Measurements from ENCODE around the gene GATA5.

The GATA5 gene

DNA sequence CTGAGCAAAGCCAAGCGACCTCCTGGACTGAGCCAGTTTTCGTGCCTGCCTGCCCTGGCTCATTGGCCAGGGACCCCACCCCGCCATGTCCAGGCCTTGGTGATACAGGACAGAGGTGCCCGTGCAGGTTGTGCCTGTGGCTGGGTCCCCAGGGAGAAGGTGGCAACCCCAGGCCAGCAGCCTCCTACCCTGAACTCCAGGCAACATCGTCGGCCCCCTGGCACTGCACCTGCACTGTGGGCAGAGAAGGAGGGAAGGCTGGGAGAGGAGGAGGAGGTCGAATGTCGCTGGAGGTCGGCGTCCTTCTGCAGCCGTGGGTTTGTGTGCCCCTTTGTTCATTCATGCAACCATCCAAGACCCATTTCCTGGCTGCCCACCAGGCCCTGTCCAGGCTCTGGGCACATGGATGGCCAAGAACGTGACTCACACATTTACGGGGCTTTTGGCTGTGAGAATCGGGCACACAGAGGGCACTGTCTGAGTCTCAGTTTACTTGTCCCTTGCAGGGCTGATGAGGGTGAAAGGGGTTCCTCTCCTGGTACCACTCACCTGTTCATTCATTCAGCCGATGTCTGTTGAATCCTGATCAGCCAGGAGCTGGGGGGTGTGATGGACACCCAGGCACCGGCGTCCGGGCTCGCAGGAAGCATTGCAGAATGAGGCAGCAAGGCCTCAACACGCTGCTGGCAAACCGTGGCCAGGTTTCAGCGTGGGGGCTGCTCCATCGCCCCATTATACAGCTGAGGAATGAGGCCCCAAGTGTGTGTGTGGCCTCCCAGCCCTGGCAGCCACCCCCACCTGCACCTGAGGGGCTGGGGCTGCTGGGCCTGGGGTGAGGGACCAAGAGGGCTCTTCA is 46.1 kb downstream of the GATA5 start:
- H3K36me3 ChIP-seq (replicated peaks in 1 of 2; ENCODE audit: control insufficient read depth in 2 of 2, insufficient read depth in 2 of 2, low read length in 2 of 2): no peaks in the 10 kb centered on the region
- H3K18ac ChIP-seq (ENCODE audit: low read length): peak overlapping the region; percentile 84
- no peak overlapping the region for H2AFZ ChIP-seq (ENCODE audit: low read length)
- no peak overlapping the region for H3K4me2 ChIP-seq (ENCODE audit: insufficient read depth, low read length, poor library complexity, severe bottlenecking)
- H3K27ac ChIP-seq (replicated peaks; ENCODE audit: low read length): no peak overlapping the region
- peak overlapping the region; percentile 39 for H3K9ac ChIP-seq (ENCODE audit: low read depth, low read length, poor library complexity)
- peak overlapping the region; percentile 44 for H2BK15ac ChIP-seq (ENCODE audit: low read length)
- H3K23ac ChIP-seq (ENCODE audit: low read depth, low read length, poor library complexity): peak overlapping the region; percentile 43
- H4K91ac ChIP-seq (ENCODE audit: low read depth, low read length, poor library complexity): no peak overlapping the region
- H3K27me3 ChIP-seq (ENCODE audit: control insufficient read depth in 3 of 3, insufficient read depth in 3 of 3, low read depth in 1 of 3, low read length in 3 of 3): peaks cover 0 to 63% (median 3%) of the 10 kb centered on the region in 3 experiments
- H3K4me3 ChIP-seq (ENCODE audit: low read length in 2 of 2): no peak overlapping the region
- DNase-seq (ENCODE audit: low spot score): no peak
- H3K14ac ChIP-seq (ENCODE audit: low read length): peak overlapping the region; percentile 39
- H3K9me3 ChIP-seq (replicated peaks in 1 of 2; ENCODE audit: control insufficient read depth in 2 of 2, insufficient read depth in 1 of 2, low read depth in 1 of 2, low read length in 2 of 2): no peaks in the 10 kb centered on the region
- peaks cover 0 to 13% of the 10 kb centered on the region in 2 donors for H3K4me1 ChIP-seq (ENCODE audit: control insufficient read depth in 2 of 2, insufficient read depth in 1 of 2, low read depth in 1 of 2, low read length in 2 of 2)
- no peak overlapping the region for H4K8ac ChIP-seq (ENCODE audit: low read depth, low read length)
- no peak overlapping the region for H2BK120ac ChIP-seq (ENCODE audit: low read depth, low read length)
- no peaks in the 10 kb centered on the region for H3K79me1 ChIP-seq (ENCODE audit: low read depth, low read length)
- H3K4ac ChIP-seq (ENCODE audit: low read length): no peak overlapping the region
- peak overlapping the region; percentile 85 for H2AK5ac ChIP-seq (ENCODE audit: low read depth, low read length)
- no CpG with 5 or more reads among the region's 23 CpGs for WGBS, 2 donors (ENCODE audit: extremely low coverage in 2 of 2, insufficient read length in 2 of 2, insufficient replicate concordance in 1 of 2)
- no peak overlapping the region for H2BK5ac ChIP-seq (ENCODE audit: low read length)
- H2BK12ac ChIP-seq (ENCODE audit: low read length): no peak overlapping the region

DNA sequence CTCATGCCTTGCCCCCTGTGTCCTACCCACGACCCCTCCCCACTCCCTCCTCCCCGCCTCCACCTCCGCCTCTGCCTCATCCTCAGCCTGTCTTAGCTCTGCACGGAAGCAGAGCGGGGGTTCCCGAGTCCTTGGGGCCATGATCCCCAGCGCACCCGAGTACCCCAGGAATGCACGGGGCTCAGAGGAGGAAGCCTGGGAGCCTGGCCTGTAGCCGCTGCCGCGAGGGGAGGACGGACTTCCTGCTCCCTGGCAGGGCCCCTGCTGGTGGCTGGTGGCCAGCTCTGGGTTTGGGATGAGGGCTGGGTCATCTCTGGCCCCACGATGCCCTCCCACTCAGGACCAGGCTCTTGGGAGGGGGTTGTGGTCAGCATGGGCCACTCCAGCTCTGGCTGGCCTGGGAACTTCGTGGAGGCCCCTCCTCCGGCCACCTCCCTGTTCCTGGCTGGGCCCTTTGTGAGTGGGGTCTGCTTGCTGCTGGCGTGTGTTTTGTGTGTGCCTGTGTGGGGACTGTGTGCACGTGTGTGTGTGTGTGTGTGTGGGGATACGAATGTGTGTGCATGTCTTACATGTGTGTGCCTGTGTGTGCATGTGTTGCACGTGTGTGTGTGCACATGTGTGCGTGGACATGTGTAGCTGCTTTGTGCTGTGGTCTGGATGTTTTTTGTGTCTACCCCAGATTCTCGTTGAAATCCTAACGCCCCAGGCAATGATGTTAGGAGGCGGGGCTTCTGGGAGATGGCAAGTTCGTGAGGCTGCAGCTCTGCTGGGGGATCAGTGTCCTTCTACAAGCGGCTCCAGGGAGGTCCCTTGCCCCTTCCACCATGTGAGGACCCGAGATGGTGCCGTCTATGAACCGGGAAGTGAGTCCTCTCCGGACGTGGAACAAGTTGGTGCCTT is 47.1 kb downstream of the GATA5 start:
- H3K9ac ChIP-seq (ENCODE audit: low read depth, low read length, poor library complexity): peak overlapping the region; percentile 57
- DNase-seq (ENCODE audit: low spot score): no peak
- no peak overlapping the region for H4K91ac ChIP-seq (ENCODE audit: low read depth, low read length, poor library complexity)
- peaks cover 0 to 55% (median 2%) of the 10 kb centered on the region in 3 experiments for H3K27me3 ChIP-seq (ENCODE audit: control insufficient read depth in 3 of 3, insufficient read depth in 3 of 3, low read depth in 1 of 3, low read length in 3 of 3)
- peak overlapping the region; percentile 80 for H2BK12ac ChIP-seq (ENCODE audit: low read length)
- no peak overlapping the region for H3K27ac ChIP-seq (replicated peaks; ENCODE audit: low read length)
- H2BK5ac ChIP-seq (ENCODE audit: low read length): peak overlapping the region; percentile 10
- H3K9me3 ChIP-seq (replicated peaks in 1 of 2; ENCODE audit: control insufficient read depth in 2 of 2, insufficient read depth in 1 of 2, low read depth in 1 of 2, low read length in 2 of 2): no peaks in the 10 kb centered on the region
- WGBS, 2 donors (ENCODE audit: extremely low coverage in 2 of 2, insufficient read length in 2 of 2, insufficient replicate concordance in 1 of 2): no CpG with 5 or more reads among the region's 31 CpGs
- no peak overlapping the region for H3K23ac ChIP-seq (ENCODE audit: low read depth, low read length, poor library complexity)
- H2BK120ac ChIP-seq (ENCODE audit: low read depth, low read length): no peak overlapping the region
- no peak overlapping the region for H3K4me2 ChIP-seq (ENCODE audit: insufficient read depth, low read length, poor library complexity, severe bottlenecking)
- H3K14ac ChIP-seq (ENCODE audit: low read length): peak overlapping the region; percentile 11
- H3K18ac ChIP-seq (ENCODE audit: low read length): peak overlapping the region; percentile 57
- H4K8ac ChIP-seq (ENCODE audit: low read depth, low read length): peak overlapping the region; percentile 52
- peaks cover 0 to 13% of the 10 kb centered on the region in 2 donors for H3K4me1 ChIP-seq (ENCODE audit: control insufficient read depth in 2 of 2, insufficient read depth in 1 of 2, low read depth in 1 of 2, low read length in 2 of 2)
- H2BK15ac ChIP-seq (ENCODE audit: low read length): peak overlapping the region; percentile 84
- H2AK5ac ChIP-seq (ENCODE audit: low read depth, low read length): peak overlapping the region; percentile 85
- no peaks in the 10 kb centered on the region for H3K36me3 ChIP-seq (replicated peaks in 1 of 2; ENCODE audit: control insufficient read depth in 2 of 2, insufficient read depth in 2 of 2, low read length in 2 of 2)
- H3K4ac ChIP-seq (ENCODE audit: low read length): peak overlapping the region; percentile 4
- H2AFZ ChIP-seq (ENCODE audit: low read length): no peak overlapping the region
- H3K4me3 ChIP-seq (ENCODE audit: low read length in 2 of 2): no peak overlapping the region
- H3K79me1 ChIP-seq (ENCODE audit: low read depth, low read length): peaks cover 2% of the 10 kb centered on the region

DNA sequence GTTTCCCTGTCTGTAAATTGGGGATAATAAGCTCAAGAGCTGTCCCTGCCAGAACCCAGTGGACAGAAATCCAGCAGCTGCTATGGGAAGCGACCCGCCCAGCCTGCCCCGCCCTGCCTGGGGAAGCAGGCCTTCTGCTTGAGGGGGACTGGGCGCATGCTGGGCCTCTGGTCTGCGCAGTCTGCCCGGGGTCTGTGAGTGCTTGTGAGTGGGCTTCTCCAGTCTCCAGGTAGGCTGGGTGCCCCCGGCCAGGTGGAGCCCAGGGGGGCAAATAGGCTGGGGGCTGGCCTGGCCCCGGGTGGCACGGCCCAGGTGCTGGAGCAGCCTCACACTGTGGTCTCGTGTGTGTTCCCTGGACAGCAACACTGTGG is 47.8 kb downstream of the GATA5 start:
- H3K4me2 ChIP-seq (ENCODE audit: insufficient read depth, low read length, poor library complexity, severe bottlenecking): no peak overlapping the region
- peak overlapping the region; percentile 72 for H3K18ac ChIP-seq (ENCODE audit: low read length)
- H3K9ac ChIP-seq (ENCODE audit: low read depth, low read length, poor library complexity): peak overlapping the region; percentile 57
- H4K8ac ChIP-seq (ENCODE audit: low read depth, low read length): no peak overlapping the region
- H3K9me3 ChIP-seq (replicated peaks in 1 of 2; ENCODE audit: control insufficient read depth in 2 of 2, insufficient read depth in 1 of 2, low read depth in 1 of 2, low read length in 2 of 2): no peaks in the 10 kb centered on the region
- H3K14ac ChIP-seq (ENCODE audit: low read length): peak overlapping the region; percentile 17
- H3K36me3 ChIP-seq (replicated peaks in 1 of 2; ENCODE audit: control insufficient read depth in 2 of 2, insufficient read depth in 2 of 2, low read length in 2 of 2): no peaks in the 10 kb centered on the region
- H2BK120ac ChIP-seq (ENCODE audit: low read depth, low read length): no peak overlapping the region
- H4K91ac ChIP-seq (ENCODE audit: low read depth, low read length, poor library complexity): no peak overlapping the region
- H3K27ac ChIP-seq (replicated peaks; ENCODE audit: low read length): no peak overlapping the region
- H2BK12ac ChIP-seq (ENCODE audit: low read length): peak overlapping the region; percentile 80
- H3K4me1 ChIP-seq (ENCODE audit: control insufficient read depth in 2 of 2, insufficient read depth in 1 of 2, low read depth in 1 of 2, low read length in 2 of 2): peaks cover 0 to 13% of the 10 kb centered on the region in 2 donors
- peak overlapping the region; percentile 79 for H2AK5ac ChIP-seq (ENCODE audit: low read depth, low read length)
- H2AFZ ChIP-seq (ENCODE audit: low read length): no peak overlapping the region
- no peak for DNase-seq (ENCODE audit: low spot score)
- H3K4me3 ChIP-seq (ENCODE audit: low read length in 2 of 2): no peak overlapping the region
- no peak overlapping the region for H3K4ac ChIP-seq (ENCODE audit: low read length)
- peaks cover 0 to 56% (median 2%) of the 10 kb centered on the region in 3 experiments for H3K27me3 ChIP-seq (ENCODE audit: control insufficient read depth in 3 of 3, insufficient read depth in 3 of 3, low read depth in 1 of 3, low read length in 3 of 3)
- H3K79me1 ChIP-seq (ENCODE audit: low read depth, low read length): peaks cover 2% of the 10 kb centered on the region
- H2BK5ac ChIP-seq (ENCODE audit: low read length): peak overlapping the region; percentile 10
- no peak overlapping the region for H3K23ac ChIP-seq (ENCODE audit: low read depth, low read length, poor library complexity)
- WGBS, 2 donors (ENCODE audit: extremely low coverage in 2 of 2, insufficient read length in 2 of 2, insufficient replicate concordance in 1 of 2): no CpG with 5 or more reads among the region's 10 CpGs
- peak overlapping the region; percentile 84 for H2BK15ac ChIP-seq (ENCODE audit: low read length)
